ENCODE measurements around the gene PPM1H.
"Not testable (repeated sequence)": the region's sequence is repeated elsewhere in the genome, so short reads cannot be mapped to it uniquely, and the experiment has no call there.

PPM1H gene

GRCh38 chr12:62766496-62766895, 168.5 kb downstream of the PPM1H start:
- TF ChIP-seq CTCF (IDR thresholded peaks at IDR 0.05; ENCODE audit: low read depth, low read length): no peak
- DNase-seq (ENCODE audit: extremely low read depth, low read depth): no peak

GRCh38 chr12:62763861-62764645, 170.9 kb downstream of the PPM1H start:
- no peak for TF ChIP-seq CTCF (IDR thresholded peaks at IDR 0.05; ENCODE audit: low read depth, low read length)
- peak; percentile 30 for DNase-seq (ENCODE audit: extremely low read depth, low read depth)

GRCh38 chr12:62763312-62763711, 171.6 kb downstream of the PPM1H start:
- TF ChIP-seq CTCF (IDR thresholded peaks at IDR 0.05; ENCODE audit: low read depth, low read length): no peak

GRCh38 chr12:62762645-62763044, 172.3 kb downstream of the PPM1H start:
- no peak for DNase-seq (ENCODE audit: extremely low read depth, low read depth)
- TF ChIP-seq CTCF (IDR thresholded peaks at IDR 0.05; ENCODE audit: low read depth, low read length): no peak

More at GRCh38 chr12:62763312-62763711, 171.6 kb downstream of the PPM1H start:
- no peak for DNase-seq (ENCODE audit: extremely low read depth, low read depth)

GRCh38 chr12:62761658-62762057, 173.3 kb downstream of the PPM1H start:
- no peak for DNase-seq (ENCODE audit: extremely low read depth, low read depth)
- no peak for TF ChIP-seq CTCF (IDR thresholded peaks at IDR 0.05; ENCODE audit: low read depth, low read length)

GRCh38 chr12:62760779-62761178, 174.2 kb downstream of the PPM1H start:
- TF ChIP-seq CTCF (IDR thresholded peaks at IDR 0.05; ENCODE audit: low read depth, low read length): no peak
- no peak for DNase-seq (ENCODE audit: extremely low read depth, low read depth)

GRCh38 chr12:62760341-62760740, 174.6 kb downstream of the PPM1H start:
- not testable (repeated sequence) for DNase-seq (ENCODE audit: extremely low read depth, low read depth)

GRCh38 chr12:62758216-62758615, 176.7 kb downstream of the PPM1H start:
- TF ChIP-seq CTCF (IDR thresholded peaks at IDR 0.05; ENCODE audit: low read depth, low read length): no peak
- peak; percentile 41 for DNase-seq (ENCODE audit: extremely low read depth, low read depth)

Measured in AG09319 (cell line).